GM19438 (cell line): ENCODE results near the gene CDH20.
A peak's percentile ranks its signal among the peaks of the same experiment; 100 is the strongest.
"Not testable (repeated sequence)": the region's sequence is repeated elsewhere in the genome, so short reads cannot be mapped to it uniquely, and the experiment has no call there.

Source experiments
- ATAC-seq: cut with Tn5 transposase; IDR thresholded peaks from one replicate; pipeline ENCODE4 v1.9.1; 2021; ENCODE audit warnings: low read depth; ENCODE audit not compliant: unreplicated experiment

The CDH20 gene

DNA sequence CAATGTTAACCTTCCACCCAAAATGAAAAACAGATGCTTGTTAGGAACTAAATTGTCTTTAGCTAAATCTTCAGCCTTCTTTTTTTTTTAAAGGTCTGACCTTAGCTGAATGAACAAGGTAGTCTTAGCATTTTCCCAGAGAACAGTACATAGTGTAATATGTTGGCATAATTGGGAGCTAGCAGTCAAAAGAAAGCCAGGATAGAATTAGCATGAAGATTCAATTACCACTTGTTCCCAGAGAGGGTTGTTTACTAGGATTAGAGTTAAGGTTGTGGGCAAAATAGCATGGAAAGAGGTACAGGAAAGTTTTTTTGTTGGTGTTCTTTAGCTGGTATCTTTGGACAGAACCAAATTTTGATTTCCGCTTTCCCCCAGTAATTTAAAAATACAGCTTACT is 6.9 kb downstream of the CDH20 start:
- no peak for ATAC-seq

DNA sequence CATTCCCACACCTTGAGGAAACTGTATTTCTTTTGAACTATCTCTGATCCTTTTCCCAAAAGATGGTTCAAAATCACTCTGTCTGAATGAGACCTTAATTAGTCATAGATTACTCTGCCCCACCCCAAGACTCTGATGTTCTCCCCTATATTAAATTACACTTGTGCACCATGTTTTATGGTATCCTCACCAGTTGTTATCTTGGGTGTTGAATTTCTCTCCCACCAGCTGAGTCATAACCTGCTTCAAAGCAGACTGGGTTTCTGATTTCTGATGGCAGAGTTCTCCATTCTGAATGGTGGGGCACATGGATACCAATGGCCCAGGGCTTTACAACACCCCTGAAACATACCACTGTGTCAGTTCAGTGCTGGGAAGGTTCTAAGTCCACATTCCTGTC is 15.0 kb downstream of the CDH20 start:
- ATAC-seq, result no peak

DNA sequence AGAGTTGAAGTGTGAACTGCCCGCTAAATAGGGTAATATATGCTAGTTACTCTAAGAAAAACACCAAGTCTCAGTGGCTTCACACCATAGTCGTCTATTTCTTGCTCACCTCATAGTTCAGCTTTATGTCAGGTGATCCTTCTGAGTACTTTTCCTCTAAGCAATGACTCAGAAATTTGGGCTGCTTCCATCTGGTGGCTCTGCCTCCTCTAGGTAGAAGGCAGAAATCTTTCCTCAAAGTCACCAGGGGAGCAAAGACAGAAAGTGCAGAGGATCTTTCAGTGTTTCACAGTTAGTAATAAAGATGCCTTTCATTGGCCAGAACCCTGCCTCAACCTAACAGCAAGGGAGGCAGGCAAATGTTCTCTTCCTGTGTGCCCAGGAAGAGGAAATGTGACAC is 17.3 kb downstream of the CDH20 start:
- ATAC-seq, result no peak

DNA sequence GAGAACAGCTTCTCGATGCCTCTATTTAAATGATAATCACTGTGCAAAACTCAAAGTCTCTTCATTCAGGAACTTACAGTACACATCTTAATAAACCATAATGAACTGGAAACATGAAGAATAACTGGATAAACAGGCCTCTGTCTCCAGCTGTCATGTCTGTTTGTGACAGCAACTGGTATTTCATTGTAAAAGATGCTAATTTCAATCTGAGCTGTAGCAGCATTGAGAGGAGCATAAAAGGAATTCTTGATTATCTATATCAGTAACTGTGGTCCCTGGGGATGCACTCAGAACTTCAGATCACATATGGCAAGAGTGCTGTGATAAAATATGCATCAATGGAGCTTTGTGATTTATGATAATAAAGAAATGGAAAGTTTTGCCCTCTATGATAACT is 18.8 kb downstream of the CDH20 start:
- no peak for ATAC-seq

DNA sequence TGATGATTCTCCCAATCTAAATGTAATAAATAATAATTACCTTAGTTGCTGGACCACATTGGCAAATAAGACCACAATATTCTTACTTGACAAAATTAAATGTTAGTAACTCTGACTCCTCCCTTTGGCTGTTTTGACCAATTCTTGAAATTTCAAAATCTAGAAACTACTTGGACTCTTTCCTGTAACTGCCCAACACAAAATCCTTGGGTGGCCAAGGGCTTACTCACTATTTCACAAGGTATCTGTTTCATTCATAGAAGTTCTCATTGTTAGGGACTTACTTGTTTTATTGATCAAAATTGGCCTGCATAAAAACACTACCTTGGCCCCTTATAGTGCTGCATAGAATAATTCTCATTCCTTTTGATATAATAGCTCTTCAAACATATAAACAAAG is 19.4 kb downstream of the CDH20 start:
- no peak for ATAC-seq

DNA sequence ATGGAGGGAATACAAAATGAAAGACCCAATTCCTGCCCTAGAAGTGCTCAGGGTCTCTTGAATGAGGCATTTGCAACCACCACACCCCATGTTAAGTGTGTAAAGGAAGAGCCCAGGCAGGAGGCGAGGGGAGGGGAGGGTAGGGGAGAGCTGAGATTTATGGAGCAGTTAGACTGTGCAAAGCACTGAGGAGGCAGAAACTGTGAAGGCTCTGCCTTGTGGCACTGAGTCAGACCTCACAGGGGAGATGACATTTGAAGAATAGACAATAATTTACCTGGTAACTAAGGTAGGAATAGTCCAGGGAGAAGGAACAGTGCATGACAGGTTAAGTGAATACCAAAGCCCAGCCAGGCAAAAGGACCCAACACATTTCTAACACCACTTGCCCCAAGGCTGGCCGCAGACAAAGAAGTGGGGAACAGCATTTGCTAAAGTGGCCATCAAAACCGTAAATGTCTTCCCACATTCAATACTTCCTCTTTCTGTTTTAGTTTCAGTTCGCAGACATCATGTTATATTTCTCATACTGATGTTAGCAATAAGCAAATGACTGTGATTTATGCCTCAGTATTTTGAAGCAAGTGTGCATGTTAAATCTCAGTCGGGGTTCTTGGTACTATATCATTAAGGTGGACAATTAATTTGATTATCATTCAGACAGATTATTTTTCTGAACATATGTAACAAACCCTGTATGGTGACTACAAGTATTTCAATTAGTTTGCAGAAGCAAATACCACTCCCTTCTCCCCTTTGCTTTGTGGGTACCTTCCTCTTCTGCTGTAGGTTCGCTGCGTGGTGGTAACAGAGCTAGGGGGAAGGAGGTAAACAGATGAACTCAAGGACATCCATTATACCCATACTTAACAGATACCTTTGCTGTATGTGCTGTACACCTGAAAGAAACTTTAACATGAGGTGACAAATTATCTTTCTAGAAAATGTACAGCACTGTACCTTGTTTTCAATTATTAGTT is 27.5 kb downstream of the CDH20 start:
- peak; percentile 92 for ATAC-seq

DNA sequence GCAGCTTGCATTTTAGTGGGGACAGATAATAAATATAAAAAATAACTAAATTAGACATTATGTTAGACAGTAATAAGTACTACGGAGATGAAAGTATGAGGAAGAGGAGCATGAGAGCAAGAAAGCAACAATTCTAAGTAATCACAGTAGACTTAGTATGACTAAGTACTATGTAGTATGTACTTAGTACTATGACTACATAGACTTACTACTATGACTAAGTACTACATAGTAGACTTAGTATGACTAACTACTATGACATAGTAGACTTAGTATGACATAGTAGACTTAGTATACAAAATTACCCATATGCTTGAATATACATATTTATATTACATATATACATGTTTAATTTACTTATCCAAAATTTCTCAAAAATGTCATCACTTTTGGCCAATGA is 29.3 kb downstream of the CDH20 start:
- ATAC-seq, result no peak

DNA sequence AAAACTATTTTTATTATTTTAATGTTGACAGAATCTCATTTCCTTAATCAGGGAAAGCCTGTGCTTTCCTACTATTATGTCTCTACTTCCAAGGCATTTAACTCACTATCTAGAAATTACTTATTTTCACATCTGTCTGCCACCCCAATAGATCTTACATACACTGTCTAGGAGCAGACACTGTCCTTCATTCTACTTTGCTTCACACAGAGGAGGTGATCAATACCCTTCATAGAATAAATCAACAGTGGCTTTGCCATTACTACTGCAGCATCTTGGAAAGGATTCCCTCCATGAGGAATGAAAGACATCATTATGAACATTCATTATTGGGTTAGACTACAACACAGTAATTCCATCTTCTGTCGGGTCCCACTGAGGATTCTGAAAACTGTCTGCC is 31.7 kb downstream of the CDH20 start:
- no peak for ATAC-seq

DNA sequence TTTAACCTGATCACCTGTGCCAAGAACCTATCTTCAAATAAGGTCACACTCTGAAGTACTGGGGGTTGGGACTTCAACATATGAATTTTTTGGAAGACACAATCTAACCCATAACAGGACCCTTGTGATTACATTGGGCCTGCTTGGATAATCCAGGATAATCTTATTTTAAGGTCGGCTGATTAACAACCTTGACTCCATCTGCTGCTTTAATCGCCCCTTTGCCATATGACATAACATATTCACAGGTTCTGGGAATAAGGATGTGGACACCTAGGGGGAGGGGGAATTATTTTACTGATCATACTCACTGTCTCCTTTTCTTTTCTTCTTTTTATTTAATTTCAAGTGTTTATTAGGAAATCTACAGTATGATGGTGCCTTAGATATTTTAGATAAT is 34.8 kb downstream of the CDH20 start:
- no peak for ATAC-seq

DNA sequence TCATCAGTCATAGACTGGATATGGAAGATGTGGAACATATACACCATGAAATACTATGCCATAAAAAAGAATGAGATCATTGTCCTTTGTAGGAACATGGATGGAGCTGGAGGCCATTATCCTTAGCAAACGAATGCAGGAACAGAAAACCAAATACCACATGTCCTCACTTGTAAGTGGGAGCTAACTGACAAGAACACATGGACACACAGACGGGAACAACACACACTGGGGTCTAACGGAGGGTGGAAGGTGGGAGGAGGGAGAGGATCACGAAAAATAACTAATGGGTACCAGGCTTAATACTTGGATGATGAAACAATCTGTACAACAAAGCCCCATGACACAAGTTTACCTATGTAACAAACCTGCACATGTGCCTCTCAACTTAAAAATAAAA is 36.4 kb downstream of the CDH20 start:
- ATAC-seq, result not testable (repeated sequence)

DNA sequence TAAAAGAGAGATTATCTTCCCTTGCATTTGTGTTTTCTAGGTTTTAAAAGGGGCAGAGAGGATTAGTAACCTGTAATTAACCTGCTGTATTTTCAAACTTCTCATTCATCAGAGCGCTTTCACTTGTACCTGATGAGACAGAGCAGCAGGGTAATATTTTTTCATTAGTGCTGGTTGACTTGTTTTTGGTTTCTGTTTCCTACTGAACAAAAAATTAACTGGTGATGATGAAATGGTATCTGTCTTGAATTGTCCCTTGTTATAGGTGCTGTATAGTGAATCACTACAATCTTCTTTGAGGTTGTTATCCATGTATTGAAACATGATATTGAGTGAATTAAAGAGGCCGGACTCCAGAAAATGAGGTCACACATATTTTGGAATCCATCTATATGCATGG is 37.9 kb downstream of the CDH20 start:
- ATAC-seq, result no peak

DNA sequence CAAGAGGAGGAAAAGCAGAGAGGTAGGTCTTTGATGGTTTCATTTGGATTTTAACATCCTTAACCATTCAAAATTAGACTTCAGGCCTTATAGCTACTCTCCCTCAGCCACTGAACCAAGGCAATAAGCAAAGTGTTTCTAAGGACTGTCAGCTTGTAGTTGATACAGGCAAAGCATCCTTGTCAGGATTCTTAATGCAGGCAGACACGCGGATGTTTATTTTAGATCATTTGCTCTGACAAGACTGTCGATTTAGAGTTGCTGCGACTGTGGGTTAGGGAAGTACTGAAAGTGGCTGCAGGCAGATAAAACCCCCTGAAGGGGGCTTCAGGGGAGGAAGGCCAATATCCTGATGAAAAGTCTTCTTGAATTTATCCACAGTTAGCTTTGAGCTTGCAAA is 46.6 kb downstream of the CDH20 start:
- no peak for ATAC-seq

DNA sequence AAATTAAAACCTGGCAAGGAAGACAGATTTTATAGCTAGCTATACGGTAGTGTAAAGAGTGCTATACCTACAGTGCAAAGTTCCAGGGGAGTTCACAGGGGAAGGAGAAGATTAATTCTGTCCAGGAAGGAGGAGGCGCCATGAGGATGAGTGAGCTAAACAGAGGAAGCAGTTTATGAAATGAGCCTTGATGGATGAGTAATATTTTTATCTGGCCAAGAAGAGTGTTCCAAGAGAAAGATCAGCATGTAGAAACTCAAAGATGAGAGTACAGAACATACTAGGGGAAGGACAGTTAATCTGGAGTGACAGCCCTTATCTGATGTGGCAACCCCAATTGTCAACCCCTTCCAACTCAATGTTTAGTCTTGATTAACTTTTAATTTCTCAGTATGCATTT is 54.8 kb downstream of the CDH20 start:
- ATAC-seq, result no peak

DNA sequence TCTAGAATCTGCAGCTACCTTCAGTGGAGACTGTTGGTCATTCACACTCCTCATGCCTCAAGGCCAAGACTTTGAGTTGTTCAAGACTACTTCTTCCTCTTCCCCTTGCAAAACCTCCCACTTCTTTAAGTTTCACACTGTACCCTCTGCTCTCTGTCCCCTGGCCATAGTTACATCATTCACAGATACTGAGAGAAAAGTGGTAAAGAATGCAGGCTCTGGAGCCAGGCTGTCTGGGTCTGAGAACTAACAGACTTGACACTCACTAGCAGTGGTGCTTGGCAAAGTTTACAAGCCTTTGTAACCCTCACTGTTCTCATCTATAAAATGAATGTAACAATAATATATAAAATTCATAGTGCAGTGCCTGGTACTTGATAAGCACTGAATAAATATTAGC is 61.8 kb downstream of the CDH20 start:
- ATAC-seq, result no peak

DNA sequence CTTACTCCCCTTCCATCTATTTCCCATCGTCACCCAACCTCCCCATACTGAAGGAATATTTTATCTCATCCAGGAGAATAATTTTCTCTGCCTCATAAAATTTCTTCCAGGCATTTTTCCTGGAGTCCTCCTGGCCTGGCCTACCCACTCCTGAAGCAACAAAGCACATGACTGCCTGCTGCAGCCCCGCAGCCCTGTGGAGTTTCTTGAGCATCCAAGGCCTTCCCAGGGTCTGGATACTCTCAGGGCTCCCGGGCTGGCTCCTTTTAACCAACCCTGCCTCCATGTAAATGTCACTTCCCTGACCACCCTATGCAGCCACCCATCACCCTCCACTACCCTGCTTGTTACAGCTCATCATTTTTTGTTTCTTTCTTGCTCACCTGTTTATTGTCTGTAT is 64.0 kb downstream of the CDH20 start:
- no peak for ATAC-seq

DNA sequence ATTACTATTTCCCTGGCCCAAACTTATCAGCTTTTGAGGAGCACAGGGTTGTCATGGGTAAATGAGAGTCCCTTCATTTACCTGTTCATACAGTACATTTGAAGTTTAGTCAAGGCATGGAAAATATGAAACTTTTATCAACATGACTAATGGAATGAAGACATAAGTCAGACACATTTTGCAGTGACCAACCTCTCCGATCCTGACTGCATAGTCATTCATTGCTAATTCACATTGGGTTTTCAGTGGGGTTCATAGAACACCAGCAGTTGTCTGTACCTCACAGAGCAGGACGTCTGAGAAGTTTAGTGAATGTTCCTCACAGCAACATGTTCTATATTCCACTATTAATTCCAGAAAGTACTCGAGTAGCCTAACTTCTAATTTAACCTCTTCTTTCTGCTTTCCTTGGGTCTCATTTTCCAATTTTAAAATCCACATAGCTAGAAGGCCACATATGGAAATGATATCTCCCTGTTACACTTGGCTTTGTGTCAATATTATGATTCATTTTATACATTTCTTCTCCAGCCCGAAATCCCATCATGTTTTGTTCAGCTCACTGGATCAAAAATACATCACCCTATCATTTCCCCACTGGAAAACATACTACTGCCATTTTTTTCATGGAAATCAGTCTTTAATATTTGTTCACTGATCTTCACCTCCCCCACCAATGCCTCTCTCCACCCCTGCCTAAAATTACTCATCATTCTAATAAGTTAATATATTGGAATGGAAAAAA is 65.9 kb downstream of the CDH20 start:
- ATAC-seq, result no peak

DNA sequence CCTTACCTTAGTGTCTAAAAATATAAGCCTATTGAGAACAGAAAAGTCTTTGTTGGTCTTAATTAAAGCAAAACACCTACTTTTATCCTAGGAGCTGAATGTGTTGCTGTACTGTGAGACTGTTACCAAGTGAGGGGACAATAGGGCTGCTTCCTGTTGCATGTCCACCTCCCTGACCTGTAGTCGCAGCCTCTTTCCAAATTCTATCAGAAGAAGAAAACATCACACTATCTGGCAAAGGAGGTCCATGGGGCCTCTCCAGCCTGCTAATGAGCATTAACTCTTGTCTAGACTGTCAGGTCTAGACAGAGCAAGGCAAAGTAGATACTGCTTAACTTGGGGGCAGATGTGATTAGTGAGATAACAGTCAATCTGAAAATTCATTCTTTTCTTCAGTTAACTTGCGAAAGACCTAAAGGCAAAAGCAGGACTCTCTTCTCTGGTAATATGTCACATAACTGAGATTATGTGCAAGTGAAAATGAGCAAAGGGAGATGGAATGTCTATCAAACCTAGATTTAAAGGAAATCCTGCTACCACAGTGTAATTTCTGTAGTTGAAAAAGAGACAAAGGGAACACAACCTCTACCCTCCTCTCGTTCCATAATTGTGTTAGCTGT is 66.9 kb downstream of the CDH20 start:
- no peak for ATAC-seq

DNA sequence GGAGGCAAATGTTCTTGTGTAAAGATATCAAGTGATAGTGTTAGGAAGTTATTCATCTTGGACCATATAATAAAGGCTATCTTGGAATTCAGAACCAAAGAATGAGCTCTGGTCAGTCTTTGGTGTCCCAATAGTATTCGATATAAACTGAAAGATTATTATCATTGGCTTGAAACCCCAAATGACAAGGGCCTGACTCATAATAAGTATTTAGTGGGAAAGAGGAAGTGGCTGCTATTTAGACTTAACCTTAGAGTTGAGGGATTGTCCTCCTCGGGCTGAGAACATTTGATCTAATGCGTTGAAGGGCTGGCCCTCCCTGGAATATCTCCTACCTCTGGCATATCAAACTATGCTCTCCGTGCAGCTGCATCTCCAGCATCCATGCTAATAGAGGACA is 67.5 kb downstream of the CDH20 start:
- ATAC-seq, result no peak

DNA sequence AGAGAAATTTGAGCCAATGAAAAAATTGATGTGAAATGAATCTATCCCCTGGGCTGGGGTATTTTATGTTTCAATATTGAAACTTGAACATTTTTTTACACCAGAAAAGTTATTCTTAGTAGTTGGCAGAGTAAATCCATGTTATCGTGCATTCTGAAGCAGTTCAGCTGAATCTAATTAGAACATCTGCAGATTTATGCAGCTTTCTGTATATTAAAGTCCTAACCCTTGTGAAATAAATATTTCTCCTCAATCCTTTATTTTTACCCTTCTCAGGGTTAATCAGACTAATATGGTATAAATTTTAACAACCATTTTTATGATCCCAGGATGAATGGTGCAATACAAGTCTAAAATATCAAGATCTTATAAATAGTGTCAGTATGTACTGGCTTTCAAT is 69.5 kb downstream of the CDH20 start:
- no peak for ATAC-seq

DNA sequence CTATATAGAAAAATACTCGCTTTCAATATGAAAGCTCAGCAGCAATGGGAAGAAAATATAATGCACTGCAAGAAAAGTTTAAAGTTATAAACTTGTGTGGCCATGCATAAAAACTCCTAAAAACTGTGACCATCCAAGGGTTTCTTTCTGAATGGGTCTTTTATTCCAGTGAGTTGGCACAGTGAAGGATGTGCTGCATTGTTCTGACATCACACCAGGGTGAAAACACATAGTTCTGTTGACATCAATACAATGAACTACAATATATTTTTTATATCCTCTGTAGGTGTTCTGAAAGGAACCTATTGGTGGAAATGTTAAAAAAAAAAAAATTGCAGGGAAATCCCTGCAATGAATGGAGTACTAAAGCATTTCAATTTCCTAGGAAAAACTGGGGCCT is 80.2 kb downstream of the CDH20 start:
- ATAC-seq, result no peak

DNA sequence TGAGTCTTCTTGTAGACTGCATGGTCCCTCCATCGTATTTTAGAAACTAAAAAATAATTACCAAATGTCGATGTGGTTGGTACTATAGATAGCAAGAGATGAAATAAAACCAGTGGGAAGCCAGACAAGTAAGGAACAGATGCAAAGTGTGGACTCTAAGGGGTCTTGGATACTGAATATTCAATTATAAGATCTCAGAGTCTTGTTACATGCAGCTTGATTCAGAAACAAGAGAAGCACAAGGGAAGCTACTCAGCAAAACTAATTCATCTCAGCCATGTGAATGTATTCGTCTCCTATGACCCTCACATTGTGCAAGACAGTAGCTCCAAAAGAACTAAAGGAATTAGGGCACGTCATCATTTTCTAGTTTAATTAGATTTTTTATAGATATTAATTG is 80.9 kb downstream of the CDH20 start:
- ATAC-seq, result no peak
